ENCODE results near the gene RASSF6.

GRCh38 chr4:73586666-73587065, 33.6 kb downstream of the RASSF6 start:
- no peak for TF ChIP-seq EZH2 (IDR thresholded peaks at IDR 0.05)
- no peak for TF ChIP-seq FOXP2 (optimal IDR thresholded peaks at IDR 0.05; ENCODE audit: control extremely low read depth, extremely low read length, insufficient read depth)
- no peak for TF ChIP-seq POLR2AphosphoS5 (IDR thresholded peaks at IDR 0.05; ENCODE audit: borderline replicate concordance, low read depth, low read length)

Data from SK-N-MC (cell line).